HepG2 (cell line): ENCODE data around the gene ZG16B. TPM values are rescaled to one million over a fixed set of nuclear protein-coding genes. Genes with fewer than 3 reads are reported as not detected.

Experiments
- ATAC-seq: fragments of 200-7000 bp; cut with Tn5 transposase; 3 replicates; pipeline ENCODE4 v1.9.1; 2020; ENCODE audit warnings: mild to moderate bottlenecking, moderate library complexity
- BruUV-seq: library from RNA; stranded (reverse); fragments of 400-500 nt; replicated peaks from 2 replicates; lab custom pipeline; 2021; lab: Mats Ljungman, UMichigan
- CTCF ChIA-PET: fragments of 300-600 bp; formaldehyde crosslinking; extraction: SDS; loops from one replicate; lab custom pipeline; 2021; ENCODE audit warnings: low total read pairs, inconsistent platforms, low intra/inter-chr PET ratio; lab: Yijun Ruan, JAX
- POLR2A ChIA-PET: fragments of 350-600 bp; sonication (Branson Sonifier 250); formaldehyde crosslinking; loops from one replicate; lab custom pipeline; 2020; ENCODE audit warnings: antibody characterized with exemption, inconsistent platforms; lab: Yijun Ruan, JAX
- DNase-seq: peaks from one replicate; pipeline ENCODE4 v3.0.0-alpha.2; 2015; ENCODE audit warnings: low spot score
- FAIRE-seq: peaks from 3 replicates; lab custom pipeline; 2011; peaks lifted over from hg19 to GRCh38; lab: Jason Lieb, UNC
- H2AFZ ChIP-seq: one replicate; pipeline ENCODE4 v1.6.1; 2011; ENCODE audit warnings: low read length, inconsistent platforms
- H3K27ac ChIP-seq: fragments of 300-600 bp; 3 replicates; pipeline ENCODE4 v1.8.0; 2011; ENCODE audit warnings: mixed run types, mild to moderate bottlenecking, mixed read lengths, low read length, inconsistent platforms; ENCODE audit not compliant: insufficient read depth; ENCODE audit errors: extremely low read length
- H3K27me3 ChIP-seq, 2 experiments: fragments of 200-600 bp in 1 of 2; 2 replicates in 1 of 2; 3 replicates in 1 of 2; pipeline versions ENCODE4 v1.6.0 to v1.8.0; 2011; ENCODE audit warnings: low read length in 2 of 2, mild to moderate bottlenecking in 2 of 2, moderate library complexity in 2 of 2, inconsistent platforms in 1 of 2; ENCODE audit not compliant: insufficient read depth in 2 of 2, control insufficient read depth in 1 of 2
- H3K36me3 ChIP-seq, 2 experiments: fragments of 200-600 bp in 1 of 2; replicated peaks in 1 of 2; 2 replicates in 1 of 2; 3 replicates in 1 of 2; pipeline versions ENCODE4 v1.5.1 to v1.8.0; 2011; ENCODE audit warnings: low read length in 2 of 2, inconsistent platforms in 1 of 2; ENCODE audit not compliant: insufficient read depth in 2 of 2, control insufficient read depth in 1 of 2
- H3K4me1 ChIP-seq: 2 replicates; pipeline ENCODE4 v1.5.1; 2012; ENCODE audit warnings: low read length, inconsistent platforms; ENCODE audit not compliant: insufficient read depth
- H3K4me2 ChIP-seq: 2 replicates; pipeline ENCODE4 v1.6.0; 2011; ENCODE audit warnings: low read depth, low read length, inconsistent platforms
- H3K4me3 ChIP-seq, 3 experiments: fragments of 200-600 bp in 1 of 3; sonication (generic), shearing (Covaris generic) in 1 of 3; replicated peaks in 1 of 3; 2 replicates each; pipeline ENCODE4 v1.5.1; 2011 to 2016; ENCODE audit warnings: low read length in 3 of 3, inconsistent platforms in 2 of 3, low read depth in 2 of 3, mild to moderate bottlenecking in 2 of 3, control low read depth in 1 of 3, mixed read lengths in 1 of 3; ENCODE audit not compliant: insufficient read depth in 1 of 3
- H3K79me2 ChIP-seq: one replicate; pipeline ENCODE4 v1.6.1; 2011; ENCODE audit warnings: low read length, inconsistent platforms; ENCODE audit not compliant: insufficient read depth
- H3K9ac ChIP-seq: 2 replicates; pipeline ENCODE4 v1.6.0; 2011; ENCODE audit warnings: mild to moderate bottlenecking, low read depth, low read length, inconsistent platforms; ENCODE audit not compliant: insufficient read depth
- H3K9me3 ChIP-seq: 2 replicates; pipeline ENCODE4 v1.5.1; 2012; ENCODE audit warnings: mild to moderate bottlenecking, low read length
- H4K20me1 ChIP-seq: 2 replicates; pipeline ENCODE4 v1.6.0; 2011; ENCODE audit warnings: inconsistent platforms, mild to moderate bottlenecking, low read length, moderate library complexity; ENCODE audit not compliant: insufficient read depth
- EHMT2 ChIP-seq: fragments of 200-600 bp; sonication (generic); IDR thresholded peaks from 2 replicates; pipeline ENCODE4 v1.7.0; 2017; ENCODE audit warnings: antibody characterized with exemption, low read depth, low read length, borderline replicate concordance
- NPAS2 ChIP-seq: sonication (generic); formaldehyde crosslinking; IDR thresholded peaks from 2 replicates; pipeline ENCODE4 v1.8.0; 2022; ENCODE audit warnings: mild to moderate bottlenecking, missing genetic modification reagents, borderline replicate concordance
- SP4 ChIP-seq: sonication (generic); formaldehyde crosslinking; IDR thresholded peaks from 2 replicates; pipeline ENCODE4 v1.8.1; 2023; ENCODE audit warnings: mild to moderate bottlenecking, missing genetic modification reagents
- SYNCRIP ChIP-seq: fragments of 200-400 bp; formaldehyde crosslinking; IDR thresholded peaks from 2 replicates; pipeline ENCODE4 v1.6.1; 2018; ENCODE audit warnings: mild to moderate bottlenecking, low read depth, low read length; ENCODE audit not compliant: insufficient read depth
- ZNF160 ChIP-seq: sonication (generic); formaldehyde crosslinking; IDR thresholded peaks from 2 replicates; pipeline ENCODE4 v1.8.0; 2022; ENCODE audit warnings: mild to moderate bottlenecking, inconsistent platforms, missing genetic modification reagents
- ZNF552 ChIP-seq: sonication (generic); formaldehyde crosslinking; IDR thresholded peaks from 2 replicates; pipeline ENCODE4 v1.9.0; 2022; ENCODE audit warnings: missing genetic modification reagents, mild to moderate bottlenecking, borderline replicate concordance
- WGBS: methylation state at CpG from one replicate; pipeline ENCODE4 v1.1.6; 2017; ENCODE audit warnings: low lambda C conversion rate; 5-methylcytosine and 5-hydroxymethylcytosine counted together
- in situ Hi-C: cut with HindIII; loops from 2 replicates; pipeline ENCODE4 v1.10.0; 2017; ENCODE audit warnings: low pct_unique_long_range_greater_than_20kb; ENCODE audit not compliant: extremely low pct_ligation_motif_present
- intact Hi-C: fragments of 100-400 bp; cut with micrococcal nuclease; formaldehyde crosslinking; loops from one replicate; pipeline ENCODE4 v1.10.0; 2022; ENCODE audit not compliant: unreplicated experiment
- polyA plus RNA-seq, 8 experiments: library from polyadenylated mRNA; depleted of rRNA in 3 of 8; stranded (reverse) in 7 of 8; unstranded in 1 of 8; fragments of >200 nt; fragmentation: Illumina TruSeq in 4 of 8; extraction: Trizol in 4 of 8; gene quantifications; 2 replicates each; pipeline versions ENCODE4 v1.2.1 to v1.2.3, GENCODE V29; 2011 to 2016; ENCODE audit warnings: low read depth in 4 of 8, missing spikeins in 1 of 8, mixed read lengths in 1 of 8; ENCODE audit not compliant: insufficient read depth in 1 of 8
- total RNA-seq, 5 experiments: library from RNA; depleted of rRNA; stranded (reverse); fragments of >200 nt; fragmentation: Illumina TruSeq; extraction: Trizol; gene quantifications; 2 replicates each; pipeline ENCODE4 v1.2.3, GENCODE V29; 2016; ENCODE audit warnings: low read depth in 1 of 5
- TF ChIP-seq, protein P1 (sequence below): sonication (generic); formaldehyde crosslinking; IDR thresholded peaks from 2 replicates; pipeline ENCODE4 v1.8.0; 2022; ENCODE audit warnings: missing genetic modification reagents, low read depth, mild to moderate bottlenecking, borderline replicate concordance
- TF ChIP-seq, protein P2 (sequence below): sonication (generic); formaldehyde crosslinking; IDR thresholded peaks from 2 replicates; pipeline ENCODE4 v1.4.0; 2020; ENCODE audit warnings: missing genetic modification reagents
- TF ChIP-seq, protein P3 (sequence below): sonication (generic); formaldehyde crosslinking; IDR thresholded peaks from 2 replicates; pipeline ENCODE4 v1.5.1; 2020; ENCODE audit warnings: mild to moderate bottlenecking, missing genetic modification reagents, moderate library complexity

The ZG16B gene
- total and polyA plus RNA-seq, 2 of the 13 experiments (the other 11 are each of a cell fraction or from before 2014, with no cell fraction given) = 1.5 to 11.3 TPM

DNA sequence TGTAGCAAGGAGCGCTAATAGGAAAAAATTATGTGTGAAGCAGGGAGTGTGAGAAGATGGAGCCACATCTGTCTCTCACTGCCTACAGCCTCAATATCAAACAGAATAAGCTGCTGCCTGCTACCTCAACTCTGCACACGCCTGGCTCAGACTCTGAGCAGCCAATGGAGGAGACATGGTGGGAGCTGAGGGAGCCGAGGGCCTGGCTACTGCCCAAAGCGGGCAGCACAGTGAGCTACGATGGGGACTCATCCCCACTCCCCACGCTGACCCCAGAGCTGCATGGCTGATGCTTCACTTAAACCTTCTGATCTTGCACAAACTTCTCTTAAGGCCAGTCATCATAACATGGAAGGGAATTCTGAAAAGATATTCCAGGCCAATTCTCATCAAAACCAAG lies 41.8 kb downstream of the ZG16B start:
- 56% methylated on average over 3 of the region's 6 CpGs for WGBS
- Histone ChIP-seq H3K27me3 (no peaks in the 10 kb centered on the region; a peak in 1 of 5 replicates), H2AFZ (no peak overlapping the region), H3K4me1 (peaks cover 41% of the 10 kb centered on the region), H3K4me3 (no peak overlapping the region), H3K36me3 (no peaks in the 10 kb centered on the region), H3K4me2 (no peak overlapping the region; the same call in 1 of the 2 replicates), H3K9me3 (no peaks in the 10 kb centered on the region), H4K20me1 (no peaks in the 10 kb centered on the region), H3K79me2 (no peaks in the 10 kb centered on the region), H3K9ac (no peak overlapping the region)
- ChIA-PET POLR2A (interaction anchor here (1.4 kb wide), 1 partner anchor 34 kb away, joined by 4 read pairs; no protein-coding TSS in a partner anchor), CTCF (no interaction called here)
- BruUV-seq = no TSS peak
- ATAC-seq = no peak
- no peak for DNase-seq
- in situ Hi-C loops (loop anchor here (5.0 kb wide), 2 partner anchors 35 to 40 kb away; partner anchors contain the start of gene FLYWCH1), intact Hi-C loops (no loop called here)
- TF ChIP-seq EHMT2 (no peak), SYNCRIP (no peak), SP4 (CRISPR knock-in tag) (no peak), ZNF160 (CRISPR knock-in tag) (no peak), NPAS2 (CRISPR knock-in tag) (no peak), ZNF552 (no peak)
- TF ChIP-seq, protein P1, sequence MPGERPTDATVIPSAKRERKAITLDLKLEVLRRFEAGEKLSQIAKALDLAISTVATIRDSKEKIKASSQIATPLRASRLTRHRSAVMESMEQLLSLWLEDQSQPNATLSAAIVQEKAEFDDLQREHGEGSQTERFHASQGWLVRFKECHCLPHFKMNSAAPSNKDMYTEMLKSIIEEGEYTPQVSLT (CRISPR knock-in tag) = no peak
- TF ChIP-seq, protein P2, sequence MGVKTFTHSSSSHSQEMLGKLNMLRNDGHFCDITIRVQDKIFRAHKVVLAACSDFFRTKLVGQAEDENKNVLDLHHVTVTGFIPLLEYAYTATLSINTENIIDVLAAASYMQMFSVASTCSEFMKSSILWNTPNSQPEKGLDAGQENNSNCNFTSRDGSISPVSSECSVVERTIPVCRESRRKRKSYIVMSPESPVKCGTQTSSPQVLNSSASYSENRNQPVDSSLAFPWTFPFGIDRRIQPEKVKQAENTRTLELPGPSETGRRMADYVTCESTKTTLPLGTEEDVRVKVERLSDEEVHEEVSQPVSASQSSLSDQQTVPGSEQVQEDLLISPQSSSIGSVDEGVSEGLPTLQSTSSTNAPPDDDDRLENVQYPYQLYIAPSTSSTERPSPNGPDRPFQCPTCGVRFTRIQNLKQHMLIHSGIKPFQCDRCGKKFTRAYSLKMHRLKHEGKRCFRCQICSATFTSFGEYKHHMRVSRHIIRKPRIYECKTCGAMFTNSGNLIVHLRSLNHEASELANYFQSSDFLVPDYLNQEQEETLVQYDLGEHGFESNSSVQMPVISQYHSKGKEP (CRISPR knock-in tag) = no peak
- TF ChIP-seq, protein P3, sequence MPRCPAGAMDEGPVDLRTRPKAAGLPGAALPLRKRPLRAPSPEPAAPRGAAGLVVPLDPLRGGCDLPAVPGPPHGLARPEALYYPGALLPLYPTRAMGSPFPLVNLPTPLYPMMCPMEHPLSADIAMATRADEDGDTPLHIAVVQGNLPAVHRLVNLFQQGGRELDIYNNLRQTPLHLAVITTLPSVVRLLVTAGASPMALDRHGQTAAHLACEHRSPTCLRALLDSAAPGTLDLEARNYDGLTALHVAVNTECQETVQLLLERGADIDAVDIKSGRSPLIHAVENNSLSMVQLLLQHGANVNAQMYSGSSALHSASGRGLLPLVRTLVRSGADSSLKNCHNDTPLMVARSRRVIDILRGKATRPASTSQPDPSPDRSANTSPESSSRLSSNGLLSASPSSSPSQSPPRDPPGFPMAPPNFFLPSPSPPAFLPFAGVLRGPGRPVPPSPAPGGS = no peak
- TF ChIP-seq, all 625 proteins: peak for 0
- H3K27ac ChIP-seq = no peak overlapping the region
- FAIRE-seq = no peak
